ENCODE measurements around the gene CNOT9. TPM values are rescaled to one million over a fixed set of nuclear protein-coding genes. Genes with fewer than 3 reads are reported as not detected.

The CNOT9 gene
- total RNA-seq, 2 donors from 2014 or later, result 12.9 to 17.6 TPM

DNA sequence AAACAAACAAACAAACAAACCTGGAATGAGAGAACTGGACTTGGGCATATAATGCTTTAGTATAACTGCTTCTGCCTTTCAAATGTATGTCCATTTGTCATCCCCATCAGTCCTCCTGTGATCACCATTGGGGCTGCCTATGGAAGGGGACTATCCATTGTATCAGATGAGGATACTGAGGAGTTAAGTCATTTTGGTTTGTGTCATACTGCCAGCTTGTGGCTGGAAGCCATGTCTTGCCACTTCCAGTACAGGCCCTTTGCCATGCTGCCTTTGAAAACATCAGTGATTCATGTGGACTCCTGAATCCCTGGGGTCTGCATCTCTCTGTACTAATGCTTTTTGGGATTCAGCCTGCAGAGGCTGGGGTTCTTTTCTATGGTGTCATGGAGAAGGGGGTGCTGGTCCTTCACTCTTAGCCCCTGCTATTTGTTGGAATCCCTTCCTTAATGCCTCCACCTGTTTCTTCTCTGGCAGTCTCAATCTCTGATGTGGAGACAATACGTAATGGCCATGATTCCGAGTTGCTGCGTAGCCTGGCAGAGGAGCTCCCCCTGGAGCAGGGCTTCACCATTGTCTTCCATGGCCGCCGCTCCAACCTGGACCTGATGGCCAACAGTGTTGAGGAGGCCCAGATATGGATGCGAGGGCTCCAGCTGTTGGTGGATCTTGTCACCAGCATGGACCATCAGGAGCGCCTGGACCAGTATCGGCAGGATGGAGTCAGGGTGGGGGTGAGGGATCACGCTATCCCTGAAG lies 49.6 kb downstream of the CNOT9 start:
- H3K27me3 ChIP-seq, result no peaks in the 10 kb centered on the region
- no peaks in the 10 kb centered on the region for H3K9me3 ChIP-seq
- TF ChIP-seq, protein P1, sequence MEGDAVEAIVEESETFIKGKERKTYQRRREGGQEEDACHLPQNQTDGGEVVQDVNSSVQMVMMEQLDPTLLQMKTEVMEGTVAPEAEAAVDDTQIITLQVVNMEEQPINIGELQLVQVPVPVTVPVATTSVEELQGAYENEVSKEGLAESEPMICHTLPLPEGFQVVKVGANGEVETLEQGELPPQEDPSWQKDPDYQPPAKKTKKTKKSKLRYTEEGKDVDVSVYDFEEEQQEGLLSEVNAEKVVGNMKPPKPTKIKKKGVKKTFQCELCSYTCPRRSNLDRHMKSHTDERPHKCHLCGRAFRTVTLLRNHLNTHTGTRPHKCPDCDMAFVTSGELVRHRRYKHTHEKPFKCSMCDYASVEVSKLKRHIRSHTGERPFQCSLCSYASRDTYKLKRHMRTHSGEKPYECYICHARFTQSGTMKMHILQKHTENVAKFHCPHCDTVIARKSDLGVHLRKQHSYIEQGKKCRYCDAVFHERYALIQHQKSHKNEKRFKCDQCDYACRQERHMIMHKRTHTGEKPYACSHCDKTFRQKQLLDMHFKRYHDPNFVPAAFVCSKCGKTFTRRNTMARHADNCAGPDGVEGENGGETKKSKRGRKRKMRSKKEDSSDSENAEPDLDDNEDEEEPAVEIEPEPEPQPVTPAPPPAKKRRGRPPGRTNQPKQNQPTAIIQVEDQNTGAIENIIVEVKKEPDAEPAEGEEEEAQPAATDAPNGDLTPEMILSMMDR (IDR thresholded peaks at IDR 0.05), result no peak
- TF ChIP-seq POLR2A (IDR thresholded peaks at IDR 0.05), result no peak
- WGBS, 2 donors, result 76 to 89% methylated on average over 6 of the region's 9 CpGs
- H3K27ac ChIP-seq, result no peak overlapping the region
- no peak for DNase-seq
- H3K36me3 ChIP-seq (replicated peaks in 1 of 2; ENCODE audit: insufficient read depth in 1 of 2, low read depth in 2 of 2), result no peaks in the 10 kb centered on the region
- no peak for ATAC-seq
- intact Hi-C loops (cut with DNase I), result no loop called here
- H3K4me3 ChIP-seq, result no peak overlapping the region
- no peaks in the 10 kb centered on the region for H3K4me1 ChIP-seq

DNA sequence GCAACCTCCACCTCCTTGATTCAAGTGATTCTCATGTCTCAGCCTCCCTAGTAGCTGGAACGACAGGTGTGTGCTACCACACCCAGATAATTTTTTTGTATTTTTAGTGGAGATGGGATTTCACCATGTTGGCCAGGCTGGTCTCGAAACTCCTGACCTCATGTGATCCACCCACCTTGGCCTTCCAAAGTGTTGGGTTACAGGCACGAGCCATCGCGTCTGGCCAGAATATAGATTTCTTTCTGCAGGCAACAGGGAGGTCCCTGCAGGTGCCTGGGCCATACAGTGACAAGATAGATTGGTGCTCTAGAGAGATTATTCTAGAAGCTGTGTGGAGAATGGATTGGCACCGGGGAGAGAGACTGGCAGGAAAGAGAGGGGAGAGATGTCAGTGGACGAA lies 52.4 kb downstream of the CNOT9 start:
- ATAC-seq (no peak), DNase-seq (no peak)
- H3K4me1 ChIP-seq, result no peaks in the 10 kb centered on the region
- H3K27ac ChIP-seq, result no peak overlapping the region
- TF ChIP-seq POLR2A (IDR thresholded peaks at IDR 0.05), result no peak
- TF ChIP-seq, protein P1 (IDR thresholded peaks at IDR 0.05), result no peak
- WGBS, 2 donors, result 67 to 77% methylated on average over 7 of the region's 7 CpGs
- no peaks in the 10 kb centered on the region for H3K27me3 ChIP-seq
- intact Hi-C loops (cut with DNase I), result no loop called here
- H3K36me3 ChIP-seq (replicated peaks in 1 of 2; ENCODE audit: insufficient read depth in 1 of 2, low read depth in 2 of 2), result no peaks in the 10 kb centered on the region
- H3K4me3 ChIP-seq, result no peak overlapping the region
- H3K9me3 ChIP-seq, result no peaks in the 10 kb centered on the region

DNA sequence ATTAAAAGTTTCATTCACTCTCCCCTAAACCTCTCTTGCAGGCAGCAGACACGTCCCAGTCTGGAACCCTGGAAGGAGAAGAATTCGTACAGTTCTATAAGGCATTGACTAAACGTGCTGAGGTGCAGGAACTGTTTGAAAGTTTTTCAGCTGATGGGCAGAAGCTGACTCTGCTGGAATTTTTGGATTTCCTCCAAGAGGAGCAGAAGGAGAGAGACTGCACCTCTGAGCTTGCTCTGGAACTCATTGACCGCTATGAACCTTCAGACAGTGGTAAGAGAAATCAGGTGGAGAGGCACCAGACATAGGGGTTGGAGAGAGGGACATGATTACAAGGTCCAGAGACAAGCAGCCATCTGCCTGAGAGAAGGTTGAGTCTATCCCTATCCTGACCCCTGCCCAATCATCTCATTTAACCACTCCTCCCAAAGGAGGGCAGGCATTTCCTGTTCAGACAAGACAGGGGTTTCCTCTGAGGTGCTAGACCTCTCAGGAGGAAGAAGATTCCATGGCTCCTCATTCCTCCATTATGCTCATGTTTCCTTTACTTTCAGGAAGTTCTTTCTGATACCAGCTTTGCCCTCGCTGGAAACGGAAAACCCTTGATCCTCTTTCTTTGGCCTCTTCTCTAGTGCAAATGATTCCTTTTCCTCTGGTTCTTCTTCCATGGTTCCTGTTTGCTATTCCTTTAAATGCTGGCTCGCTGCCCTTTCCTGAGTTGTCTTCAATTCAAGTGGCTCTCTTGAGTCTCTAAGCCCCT lies 54.1 kb downstream of the CNOT9 start:
- no peaks in the 10 kb centered on the region for H3K4me1 ChIP-seq
- H3K4me3 ChIP-seq, result no peak overlapping the region
- H3K27me3 ChIP-seq, result no peaks in the 10 kb centered on the region
- no peak for TF ChIP-seq POLR2A (IDR thresholded peaks at IDR 0.05)
- TF ChIP-seq, protein P1 (IDR thresholded peaks at IDR 0.05), result no peak
- intact Hi-C loops (cut with DNase I), result no loop called here
- no peak for DNase-seq
- no peak overlapping the region for H3K27ac ChIP-seq
- H3K36me3 ChIP-seq (replicated peaks in 1 of 2; ENCODE audit: insufficient read depth in 1 of 2, low read depth in 2 of 2), result no peaks in the 10 kb centered on the region
- WGBS, 2 donors, result 42 to 58% methylated on average over 7 of the region's 7 CpGs
- ATAC-seq, result no peak
- H3K9me3 ChIP-seq, result no peaks in the 10 kb centered on the region

DNA sequence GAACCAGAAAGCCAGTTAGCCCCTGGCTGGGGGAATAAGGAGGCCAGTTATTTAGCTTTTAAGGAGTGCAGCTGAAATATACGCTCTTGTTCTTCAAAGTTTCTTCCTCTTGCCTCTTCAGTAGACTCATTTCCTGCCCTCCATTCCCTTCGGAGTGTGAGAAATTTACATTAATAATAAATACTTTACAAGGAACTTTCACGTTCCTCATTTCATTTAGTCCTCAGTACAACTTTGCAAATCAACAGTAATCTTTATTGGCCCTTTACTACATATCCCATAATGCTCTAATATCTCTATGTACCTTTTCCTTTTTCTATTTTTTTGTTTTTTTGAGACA lies 54.7 kb downstream of the CNOT9 start:
- 71% methylated on average over 3 of the region's 3 CpGs for WGBS, 2 donors
- no peak overlapping the region for H3K4me3 ChIP-seq
- DNase-seq (no peak), ATAC-seq (no peak)
- H3K9me3 ChIP-seq, result no peaks in the 10 kb centered on the region
- intact Hi-C loops (cut with DNase I), result no loop called here
- H3K27me3 ChIP-seq, result no peaks in the 10 kb centered on the region
- no peak overlapping the region for H3K27ac ChIP-seq
- no peaks in the 10 kb centered on the region for H3K36me3 ChIP-seq (replicated peaks in 1 of 2; ENCODE audit: insufficient read depth in 1 of 2, low read depth in 2 of 2)
- TF ChIP-seq, protein P1 (IDR thresholded peaks at IDR 0.05), result no peak
- no peak for TF ChIP-seq POLR2A (IDR thresholded peaks at IDR 0.05)
- H3K4me1 ChIP-seq, result no peaks in the 10 kb centered on the region

Data from body of pancreas (tissue), 4 donors.